ENCODE data around the gene PNPLA5. TPM values are rescaled to one million over a fixed set of nuclear protein-coding genes. Genes with fewer than 3 reads are reported as not detected.

Gene PNPLA5
- total and polyA plus RNA-seq, 2 of the 8 experiments (the other 6 are each of a cell fraction or from before 2014, with no cell fraction given), result 3.9 to 6.8 TPM

GRCh38 chr22:43831561-43832392, 60.0 kb downstream of the PNPLA5 start (continued):
- TF ChIP-seq EP300 (IDR thresholded peaks at IDR 0.05; ENCODE audit: borderline replicate concordance in 1 of 2, low read depth in 2 of 2, low read length in 2 of 2) (no peak), CHD2 (IDR thresholded peaks at IDR 0.05; ENCODE audit: low read length) (no peak), NANOG (IDR thresholded peaks at IDR 0.05; ENCODE audit: insufficient read depth, low read depth, low read length, poor library complexity, severe bottlenecking) (no peak)
